Stimulated activated CD8-positive, alpha-beta memory T cell treated with anti-CD3 and anti-CD28 coated beads, Interleukin-4, amount 100 ng/mL, for 1 hour (primary cell): ENCODE measurements around the gene GDF11.
A peak's percentile ranks its signal among the peaks of the same experiment; 100 is the strongest.

Experiments
- DNase-seq, 2 donors: peaks; one replicate each; pipeline ENCODE4 v3.0.0-alpha.2; 2020; ENCODE audit warnings: low read depth in 2 of 2, low spot score in 1 of 2

The GDF11 gene

GRCh38 chr12:55742719-55743405 is at the start of gene GDF11:
Gene GDF11, plus strand, starts transcription at chr12:55743122. Its CDS starts 195 bp downstream, at chr12:55743317.
- DNase-seq = peak in 1 of 2 donors; percentile 56

GRCh38 chr12:55693323-55694187 is 49.4 kb upstream of the GDF11 start:
- DNase-seq = no peak

- DNase-seq = no peak
Measured at GRCh38 chr12:55694188-55694515, 48.8 kb upstream of the GDF11 start.

- DNase-seq = no peak
Measured at GRCh38 chr12:55694651-55695050, 48.3 kb upstream of the GDF11 start.

- no peak for DNase-seq
Measured at GRCh38 chr12:55695349-55695748, 47.6 kb upstream of the GDF11 start.

- no peak for DNase-seq
Measured at GRCh38 chr12:55696141-55696540, 46.8 kb upstream of the GDF11 start.

- no peak for DNase-seq
Measured at GRCh38 chr12:55696796-55697462, 46.0 kb upstream of the GDF11 start.

- DNase-seq = no peak
Measured at GRCh38 chr12:55697686-55698085, 45.2 kb upstream of the GDF11 start.

- no peak for DNase-seq
Measured at GRCh38 chr12:55698241-55698955, 44.5 kb upstream of the GDF11 start.

GRCh38 chr12:55698965-55699364 is 44.0 kb upstream of the GDF11 start:
- DNase-seq = no peak

- no peak for DNase-seq
Measured at GRCh38 chr12:55699471-55700055, 43.4 kb upstream of the GDF11 start.

GRCh38 chr12:55700255-55701018 is 42.5 kb upstream of the GDF11 start:
- no peak for DNase-seq

GRCh38 chr12:55702861-55703260 is 40.1 kb upstream of the GDF11 start:
- no peak for DNase-seq

- no peak for DNase-seq
Measured at GRCh38 chr12:55703288-55703687, 39.6 kb upstream of the GDF11 start.

- DNase-seq = no peak
Measured at GRCh38 chr12:55703901-55704761, 38.8 kb upstream of the GDF11 start.

GRCh38 chr12:55704824-55705718 is 37.9 kb upstream of the GDF11 start:
- DNase-seq = no peak

GRCh38 chr12:55705782-55706402 is 37.0 kb upstream of the GDF11 start:
- DNase-seq = no peak
